ENCODE measurements around the gene TRIM17.

Gene TRIM17

GRCh38 chr1:228374711-228375577, 41.7 kb downstream of the TRIM17 start:
- DNase-seq (ENCODE audit: low read depth) = peak; percentile 89

GRCh38 chr1:228373681-228374571, 42.7 kb downstream of the TRIM17 start:
- H3K4me3 ChIP-seq (ENCODE audit: low read depth, low read length) = no peak overlapping the region
- DNase-seq (ENCODE audit: low read depth) = no peak
- TF ChIP-seq CTCF (conservative IDR thresholded peaks at IDR 0.05; ENCODE audit: low read depth, low read length) = no peak

More at GRCh38 chr1:228374711-228375577, 41.7 kb downstream of the TRIM17 start:
- H3K4me3 ChIP-seq (ENCODE audit: low read depth, low read length) = no peak overlapping the region
- TF ChIP-seq CTCF (conservative IDR thresholded peaks at IDR 0.05; ENCODE audit: low read depth, low read length) = no peak

GRCh38 chr1:228373004-228373680, 43.5 kb downstream of the TRIM17 start:
- TF ChIP-seq CTCF (conservative IDR thresholded peaks at IDR 0.05; ENCODE audit: low read depth, low read length) = no peak
- H3K4me3 ChIP-seq (ENCODE audit: low read depth, low read length) = no peak overlapping the region
- DNase-seq (ENCODE audit: low read depth) = no peak

GRCh38 chr1:228372183-228373003, 44.3 kb downstream of the TRIM17 start:
- TF ChIP-seq CTCF (conservative IDR thresholded peaks at IDR 0.05; ENCODE audit: low read depth, low read length) = no peak
- H3K4me3 ChIP-seq (ENCODE audit: low read depth, low read length) = no peak overlapping the region
- DNase-seq (ENCODE audit: low read depth) = no peak

GRCh38 chr1:228371741-228372182, 44.9 kb downstream of the TRIM17 start:
- no peak overlapping the region for H3K4me3 ChIP-seq (ENCODE audit: low read depth, low read length)
- TF ChIP-seq CTCF (conservative IDR thresholded peaks at IDR 0.05; ENCODE audit: low read depth, low read length) = no peak
- DNase-seq (ENCODE audit: low read depth) = no peak

Data from choroid plexus epithelial cell (primary cell).